WTC11 (cell line): Measurements from ENCODE around the gene ARGFX. TPM values are rescaled to one million over a fixed set of nuclear protein-coding genes. Genes with fewer than 3 reads are reported as not detected.

Experiments
- ATF1 ChIP-seq: sonication (generic); formaldehyde crosslinking; IDR thresholded peaks from 2 replicates; pipeline ENCODE4 v1.8.1; 2023; ENCODE audit warnings: mild to moderate bottlenecking, moderate library complexity, missing genetic modification reagents
- ETV6 ChIP-seq: sonication (generic); formaldehyde crosslinking; IDR thresholded peaks from 2 replicates; pipeline ENCODE4 v1.8.1; 2022; ENCODE audit warnings: mild to moderate bottlenecking, missing genetic modification reagents
- FOXJ3 ChIP-seq: sonication (generic); formaldehyde crosslinking; IDR thresholded peaks from 2 replicates; pipeline ENCODE4 v1.9.0; 2021; ENCODE audit warnings: missing genetic modification reagents, mild to moderate bottlenecking, borderline replicate concordance
- GABPB1 ChIP-seq: sonication (generic); formaldehyde crosslinking; IDR thresholded peaks from 2 replicates; pipeline ENCODE4 v1.8.1; 2023; ENCODE audit warnings: mild to moderate bottlenecking, missing genetic modification reagents
- JUN ChIP-seq: sonication (generic); formaldehyde crosslinking; IDR thresholded peaks from 2 replicates; pipeline ENCODE4 v1.8.0; 2023; ENCODE audit warnings: mild to moderate bottlenecking, missing genetic modification reagents
- NR1H2 ChIP-seq: sonication (generic); formaldehyde crosslinking; IDR thresholded peaks from 2 replicates; pipeline ENCODE4 v1.9.0; 2021; ENCODE audit warnings: mild to moderate bottlenecking, moderate library complexity, missing genetic modification reagents
- NR3C1 ChIP-seq: sonication (generic); formaldehyde crosslinking; conservative IDR thresholded peaks from 2 replicates; pipeline ENCODE4 v1.8.1; 2023; ENCODE audit warnings: low read depth, mild to moderate bottlenecking, missing genetic modification reagents
- TEAD4 ChIP-seq: sonication (generic); formaldehyde crosslinking; IDR thresholded peaks from 2 replicates; pipeline ENCODE4 v1.8.0; 2022; ENCODE audit warnings: mild to moderate bottlenecking, missing genetic modification reagents
- ZBTB21 ChIP-seq: sonication (generic); formaldehyde crosslinking; IDR thresholded peaks from 2 replicates; pipeline ENCODE4 v1.8.1; 2023; ENCODE audit warnings: mild to moderate bottlenecking, missing genetic modification reagents, borderline replicate concordance
- total RNA-seq: library from RNA; stranded (reverse); gene quantifications from 3 replicates; pipeline ENCODE4 v1.2.3, GENCODE V29; 2021
- TF ChIP-seq, protein P1 (sequence below): sonication (generic); formaldehyde crosslinking; IDR thresholded peaks from 2 replicates; pipeline ENCODE4 v1.8.0; 2022; ENCODE audit warnings: missing genetic modification reagents
- TF ChIP-seq, protein P2 (sequence below): fragments of 250-450 bp; sonication (Bioruptor Pico); IDR thresholded peaks from 2 replicates; pipeline ENCODE4 v1.8.0; 2021; ENCODE audit warnings: mild to moderate bottlenecking
- TF ChIP-seq, protein P3 (sequence below): sonication (generic); formaldehyde crosslinking; IDR thresholded peaks from 2 replicates; pipeline ENCODE4 v1.8.0; 2022; ENCODE audit warnings: mild to moderate bottlenecking, missing genetic modification reagents
- TF ChIP-seq, protein P4 (sequence below): fragments of 250-450 bp; sonication (Bioruptor Pico); IDR thresholded peaks from 2 replicates; pipeline ENCODE4 v2.1.2; 2022; ENCODE audit warnings: mild to moderate bottlenecking, moderate library complexity
- TF ChIP-seq, protein P5 (sequence below): sonication (generic); formaldehyde crosslinking; IDR thresholded peaks from 2 replicates; pipeline ENCODE4 v1.8.1; 2023; ENCODE audit warnings: mild to moderate bottlenecking, moderate library complexity, missing genetic modification reagents
- TF ChIP-seq, protein P6 (sequence below): sonication (generic); formaldehyde crosslinking; conservative IDR thresholded peaks from 2 replicates; pipeline ENCODE4 v1.8.1; 2022; ENCODE audit warnings: mild to moderate bottlenecking, missing genetic modification reagents
- TF ChIP-seq, protein P7 (sequence below): sonication (generic); formaldehyde crosslinking; IDR thresholded peaks from 2 replicates; pipeline ENCODE4 v1.8.1; 2023; ENCODE audit warnings: mild to moderate bottlenecking, missing genetic modification reagents
- TF ChIP-seq, protein P8 (sequence below): sonication (generic); formaldehyde crosslinking; IDR thresholded peaks from 2 replicates; pipeline ENCODE4 v1.8.0; 2022; ENCODE audit warnings: mild to moderate bottlenecking, missing genetic modification reagents
- TF ChIP-seq, protein P9 (sequence below): fragments of 250-450 bp; sonication (Bioruptor Pico); IDR thresholded peaks from 2 replicates; pipeline ENCODE4 v1.9.0; 2021; ENCODE audit warnings: mild to moderate bottlenecking

The ARGFX gene
- total RNA-seq, 1 experiment from 2014 or later, result not detected

DNA sequence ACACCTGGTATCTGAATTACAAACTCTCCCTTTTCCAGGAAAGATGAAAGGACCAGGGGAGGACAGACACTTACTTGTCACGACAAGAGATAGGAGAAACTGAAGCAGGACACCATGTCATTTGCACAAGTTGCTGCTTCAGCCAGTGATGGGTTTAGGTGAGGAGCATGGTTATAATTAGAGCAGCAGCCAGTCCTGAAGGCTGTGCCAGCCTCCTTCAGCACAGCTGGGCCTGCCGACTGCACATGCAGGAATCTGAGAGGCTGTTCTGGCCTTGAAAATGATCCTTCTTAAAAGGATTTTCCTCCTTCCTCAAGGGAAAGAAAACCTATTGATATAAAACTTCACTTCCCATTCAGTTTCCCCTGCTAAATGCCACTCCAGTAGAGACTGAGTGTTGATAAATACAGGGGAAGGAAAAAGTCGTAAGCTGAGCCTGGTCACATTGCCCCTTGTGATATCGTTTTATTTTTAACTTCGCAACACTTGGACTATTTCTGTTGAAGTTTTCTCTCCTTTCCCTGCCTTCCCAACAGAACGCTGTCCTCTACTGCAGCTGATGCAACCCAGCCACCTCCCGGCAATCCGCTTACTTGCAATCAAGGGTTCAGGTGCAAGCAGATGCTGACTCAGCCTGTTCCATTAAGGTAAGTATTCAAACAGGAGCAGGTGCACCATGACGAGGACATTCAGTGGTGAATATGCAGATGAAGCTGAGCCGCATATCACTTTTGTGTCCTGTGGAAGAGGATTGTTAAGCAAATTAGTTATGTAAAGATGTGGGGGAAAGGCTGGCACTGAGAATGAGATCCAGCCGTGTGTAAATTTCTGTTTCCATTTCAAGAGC is 25.3 kb downstream of the ARGFX start, which contains the start of gene FBXO40 (continued):
- TF ChIP-seq, protein P1, sequence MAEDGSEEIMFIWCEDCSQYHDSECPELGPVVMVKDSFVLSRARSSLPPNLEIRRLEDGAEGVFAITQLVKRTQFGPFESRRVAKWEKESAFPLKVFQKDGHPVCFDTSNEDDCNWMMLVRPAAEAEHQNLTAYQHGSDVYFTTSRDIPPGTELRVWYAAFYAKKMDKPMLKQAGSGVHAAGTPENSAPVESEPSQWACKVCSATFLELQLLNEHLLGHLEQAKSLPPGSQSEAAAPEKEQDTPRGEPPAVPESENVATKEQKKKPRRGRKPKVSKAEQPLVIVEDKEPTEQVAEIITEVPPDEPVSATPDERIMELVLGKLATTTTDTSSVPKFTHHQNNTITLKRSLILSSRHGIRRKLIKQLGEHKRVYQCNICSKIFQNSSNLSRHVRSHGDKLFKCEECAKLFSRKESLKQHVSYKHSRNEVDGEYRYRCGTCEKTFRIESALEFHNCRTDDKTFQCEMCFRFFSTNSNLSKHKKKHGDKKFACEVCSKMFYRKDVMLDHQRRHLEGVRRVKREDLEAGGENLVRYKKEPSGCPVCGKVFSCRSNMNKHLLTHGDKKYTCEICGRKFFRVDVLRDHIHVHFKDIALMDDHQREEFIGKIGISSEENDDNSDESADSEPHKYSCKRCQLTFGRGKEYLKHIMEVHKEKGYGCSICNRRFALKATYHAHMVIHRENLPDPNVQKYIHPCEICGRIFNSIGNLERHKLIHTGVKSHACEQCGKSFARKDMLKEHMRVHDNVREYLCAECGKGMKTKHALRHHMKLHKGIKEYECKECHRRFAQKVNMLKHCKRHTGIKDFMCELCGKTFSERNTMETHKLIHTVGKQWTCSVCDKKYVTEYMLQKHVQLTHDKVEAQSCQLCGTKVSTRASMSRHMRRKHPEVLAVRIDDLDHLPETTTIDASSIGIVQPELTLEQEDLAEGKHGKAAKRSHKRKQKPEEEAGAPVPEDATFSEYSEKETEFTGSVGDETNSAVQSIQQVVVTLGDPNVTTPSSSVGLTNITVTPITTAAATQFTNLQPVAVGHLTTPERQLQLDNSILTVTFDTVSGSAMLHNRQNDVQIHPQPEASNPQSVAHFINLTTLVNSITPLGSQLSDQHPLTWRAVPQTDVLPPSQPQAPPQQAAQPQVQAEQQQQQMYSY (CRISPR knock-in tag), result no peak
- TF ChIP-seq, protein P2, sequence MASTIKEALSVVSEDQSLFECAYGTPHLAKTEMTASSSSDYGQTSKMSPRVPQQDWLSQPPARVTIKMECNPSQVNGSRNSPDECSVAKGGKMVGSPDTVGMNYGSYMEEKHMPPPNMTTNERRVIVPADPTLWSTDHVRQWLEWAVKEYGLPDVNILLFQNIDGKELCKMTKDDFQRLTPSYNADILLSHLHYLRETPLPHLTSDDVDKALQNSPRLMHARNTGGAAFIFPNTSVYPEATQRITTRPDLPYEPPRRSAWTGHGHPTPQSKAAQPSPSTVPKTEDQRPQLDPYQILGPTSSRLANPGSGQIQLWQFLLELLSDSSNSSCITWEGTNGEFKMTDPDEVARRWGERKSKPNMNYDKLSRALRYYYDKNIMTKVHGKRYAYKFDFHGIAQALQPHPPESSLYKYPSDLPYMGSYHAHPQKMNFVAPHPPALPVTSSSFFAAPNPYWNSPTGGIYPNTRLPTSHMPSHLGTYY, result no peak
- TF ChIP-seq, protein P3, sequence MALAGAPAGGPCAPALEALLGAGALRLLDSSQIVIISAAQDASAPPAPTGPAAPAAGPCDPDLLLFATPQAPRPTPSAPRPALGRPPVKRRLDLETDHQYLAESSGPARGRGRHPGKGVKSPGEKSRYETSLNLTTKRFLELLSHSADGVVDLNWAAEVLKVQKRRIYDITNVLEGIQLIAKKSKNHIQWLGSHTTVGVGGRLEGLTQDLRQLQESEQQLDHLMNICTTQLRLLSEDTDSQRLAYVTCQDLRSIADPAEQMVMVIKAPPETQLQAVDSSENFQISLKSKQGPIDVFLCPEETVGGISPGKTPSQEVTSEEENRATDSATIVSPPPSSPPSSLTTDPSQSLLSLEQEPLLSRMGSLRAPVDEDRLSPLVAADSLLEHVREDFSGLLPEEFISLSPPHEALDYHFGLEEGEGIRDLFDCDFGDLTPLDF (CRISPR knock-in tag), result no peak
- TF ChIP-seq NR1H2 (CRISPR knock-in tag) (no peak), FOXJ3 (CRISPR knock-in tag) (no peak), NR3C1 (CRISPR knock-in tag) (no peak), ZBTB21 (CRISPR knock-in tag) (no peak), JUN (CRISPR knock-in tag) (no peak), ETV6 (peak; percentile 74; the same call in 1 of the 2 replicates), GABPB1 (CRISPR knock-in tag) (peak; percentile 86), ATF1 (CRISPR knock-in tag) (no peak), TEAD4 (CRISPR knock-in tag) (no peak)
- TF ChIP-seq, protein P4, sequence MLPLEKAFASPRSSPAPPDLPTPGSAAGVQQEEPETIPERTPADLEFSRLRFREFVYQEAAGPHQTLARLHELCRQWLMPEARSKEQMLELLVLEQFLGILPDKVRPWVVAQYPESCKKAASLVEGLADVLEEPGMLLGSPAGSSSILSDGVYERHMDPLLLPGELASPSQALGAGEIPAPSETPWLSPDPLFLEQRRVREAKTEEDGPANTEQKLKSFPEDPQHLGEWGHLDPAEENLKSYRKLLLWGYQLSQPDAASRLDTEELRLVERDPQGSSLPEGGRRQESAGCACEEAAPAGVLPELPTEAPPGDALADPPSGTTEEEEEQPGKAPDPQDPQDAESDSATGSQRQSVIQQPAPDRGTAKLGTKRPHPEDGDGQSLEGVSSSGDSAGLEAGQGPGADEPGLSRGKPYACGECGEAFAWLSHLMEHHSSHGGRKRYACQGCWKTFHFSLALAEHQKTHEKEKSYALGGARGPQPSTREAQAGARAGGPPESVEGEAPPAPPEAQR (CRISPR knock-in tag), result no peak
- TF ChIP-seq, protein P5, sequence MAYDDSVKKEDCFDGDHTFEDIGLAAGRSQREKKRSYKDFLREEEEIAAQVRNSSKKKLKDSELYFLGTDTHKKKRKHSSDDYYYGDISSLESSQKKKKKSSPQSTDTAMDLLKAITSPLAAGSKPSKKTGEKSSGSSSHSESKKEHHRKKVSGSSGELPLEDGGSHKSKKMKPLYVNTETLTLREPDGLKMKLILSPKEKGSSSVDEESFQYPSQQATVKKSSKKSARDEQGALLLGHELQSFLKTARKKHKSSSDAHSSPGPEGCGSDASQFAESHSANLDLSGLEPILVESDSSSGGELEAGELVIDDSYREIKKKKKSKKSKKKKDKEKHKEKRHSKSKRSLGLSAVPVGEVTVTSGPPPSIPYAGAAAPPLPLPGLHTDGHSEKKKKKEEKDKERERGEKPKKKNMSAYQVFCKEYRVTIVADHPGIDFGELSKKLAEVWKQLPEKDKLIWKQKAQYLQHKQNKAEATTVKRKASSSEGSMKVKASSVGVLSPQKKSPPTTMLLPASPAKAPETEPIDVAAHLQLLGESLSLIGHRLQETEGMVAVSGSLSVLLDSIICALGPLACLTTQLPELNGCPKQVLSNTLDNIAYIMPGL (CRISPR knock-in tag), result no peak
- TF ChIP-seq, protein P6, sequence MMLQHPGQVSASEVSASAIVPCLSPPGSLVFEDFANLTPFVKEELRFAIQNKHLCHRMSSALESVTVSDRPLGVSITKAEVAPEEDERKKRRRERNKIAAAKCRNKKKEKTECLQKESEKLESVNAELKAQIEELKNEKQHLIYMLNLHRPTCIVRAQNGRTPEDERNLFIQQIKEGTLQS (CRISPR knock-in tag), result peak; percentile 90
- TF ChIP-seq, protein P7, sequence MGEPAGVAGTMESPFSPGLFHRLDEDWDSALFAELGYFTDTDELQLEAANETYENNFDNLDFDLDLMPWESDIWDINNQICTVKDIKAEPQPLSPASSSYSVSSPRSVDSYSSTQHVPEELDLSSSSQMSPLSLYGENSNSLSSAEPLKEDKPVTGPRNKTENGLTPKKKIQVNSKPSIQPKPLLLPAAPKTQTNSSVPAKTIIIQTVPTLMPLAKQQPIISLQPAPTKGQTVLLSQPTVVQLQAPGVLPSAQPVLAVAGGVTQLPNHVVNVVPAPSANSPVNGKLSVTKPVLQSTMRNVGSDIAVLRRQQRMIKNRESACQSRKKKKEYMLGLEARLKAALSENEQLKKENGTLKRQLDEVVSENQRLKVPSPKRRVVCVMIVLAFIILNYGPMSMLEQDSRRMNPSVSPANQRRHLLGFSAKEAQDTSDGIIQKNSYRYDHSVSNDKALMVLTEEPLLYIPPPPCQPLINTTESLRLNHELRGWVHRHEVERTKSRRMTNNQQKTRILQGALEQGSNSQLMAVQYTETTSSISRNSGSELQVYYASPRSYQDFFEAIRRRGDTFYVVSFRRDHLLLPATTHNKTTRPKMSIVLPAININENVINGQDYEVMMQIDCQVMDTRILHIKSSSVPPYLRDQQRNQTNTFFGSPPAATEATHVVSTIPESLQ (CRISPR knock-in tag), result no peak
- TF ChIP-seq, protein P8, sequence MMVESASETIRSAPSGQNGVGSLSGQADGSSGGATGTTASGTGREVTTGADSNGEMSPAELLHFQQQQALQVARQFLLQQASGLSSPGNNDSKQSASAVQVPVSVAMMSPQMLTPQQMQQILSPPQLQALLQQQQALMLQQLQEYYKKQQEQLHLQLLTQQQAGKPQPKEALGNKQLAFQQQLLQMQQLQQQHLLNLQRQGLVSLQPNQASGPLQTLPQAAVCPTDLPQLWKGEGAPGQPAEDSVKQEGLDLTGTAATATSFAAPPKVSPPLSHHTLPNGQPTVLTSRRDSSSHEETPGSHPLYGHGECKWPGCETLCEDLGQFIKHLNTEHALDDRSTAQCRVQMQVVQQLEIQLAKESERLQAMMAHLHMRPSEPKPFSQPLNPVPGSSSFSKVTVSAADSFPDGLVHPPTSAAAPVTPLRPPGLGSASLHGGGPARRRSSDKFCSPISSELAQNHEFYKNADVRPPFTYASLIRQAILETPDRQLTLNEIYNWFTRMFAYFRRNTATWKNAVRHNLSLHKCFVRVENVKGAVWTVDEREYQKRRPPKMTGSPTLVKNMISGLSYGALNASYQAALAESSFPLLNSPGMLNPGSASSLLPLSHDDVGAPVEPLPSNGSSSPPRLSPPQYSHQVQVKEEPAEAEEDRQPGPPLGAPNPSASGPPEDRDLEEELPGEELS, result peak; percentile 71; the same call in 1 of the 2 replicates
- TF ChIP-seq, protein P9, sequence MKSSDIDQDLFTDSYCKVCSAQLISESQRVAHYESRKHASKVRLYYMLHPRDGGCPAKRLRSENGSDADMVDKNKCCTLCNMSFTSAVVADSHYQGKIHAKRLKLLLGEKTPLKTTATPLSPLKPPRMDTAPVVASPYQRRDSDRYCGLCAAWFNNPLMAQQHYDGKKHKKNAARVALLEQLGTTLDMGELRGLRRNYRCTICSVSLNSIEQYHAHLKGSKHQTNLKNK (CRISPR knock-in tag), result no peak
